ENCODE data around the gene CMSS1.

Gene CMSS1

DNA sequence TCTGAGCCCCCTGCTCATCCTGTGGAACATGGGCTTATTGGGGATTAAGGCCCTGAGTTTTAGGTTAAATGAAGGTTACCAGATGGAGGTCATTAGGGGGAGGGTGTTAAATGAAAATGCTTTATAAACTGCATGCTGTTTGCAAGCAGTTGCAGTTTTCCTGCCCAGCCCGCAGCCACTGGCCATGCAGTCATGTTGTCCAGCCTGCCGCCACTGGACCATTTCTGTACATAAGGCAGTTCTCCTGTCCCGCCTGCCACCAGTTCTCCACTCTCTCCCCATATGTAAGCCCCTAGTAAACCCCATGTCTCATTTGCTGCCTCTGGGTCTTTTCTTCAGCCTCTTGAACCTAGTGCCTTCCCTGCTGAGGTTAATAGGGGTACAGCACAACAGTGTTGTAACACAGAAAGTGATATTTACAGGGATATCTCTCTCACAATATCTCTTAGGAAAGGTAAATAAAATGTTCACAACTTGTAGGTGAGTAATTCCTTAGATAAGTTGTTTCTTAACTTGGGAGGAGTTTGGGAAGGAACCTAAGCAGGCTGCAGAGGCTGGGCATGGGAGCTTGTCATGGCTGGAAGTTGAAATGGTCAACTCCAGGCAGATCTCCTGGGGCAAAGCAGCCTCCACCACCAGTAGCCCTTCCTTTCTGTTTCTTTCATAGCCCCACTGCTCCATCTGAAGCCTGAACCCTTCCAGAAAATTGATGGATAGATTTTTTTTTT lies 148.2 kb downstream of the CMSS1 start:
- no peak for DNase-seq

- no peak for DNase-seq
These were observed 149.2 kb downstream of the CMSS1 start for GRCh38 chr3:99966662-99967416.

GRCh38 chr3:99967796-99968195 lies 150.1 kb downstream of the CMSS1 start:
- no peak for DNase-seq

- DNase-seq, result no peak
These were observed 151.5 kb downstream of the CMSS1 start for GRCh38 chr3:99969136-99969535.

- DNase-seq, result no peak
These were observed 152.5 kb downstream of the CMSS1 start for GRCh38 chr3:99970198-99970597.

- no peak for DNase-seq
These were observed 154.1 kb downstream of the CMSS1 start for GRCh38 chr3:99971761-99972160.

DNA sequence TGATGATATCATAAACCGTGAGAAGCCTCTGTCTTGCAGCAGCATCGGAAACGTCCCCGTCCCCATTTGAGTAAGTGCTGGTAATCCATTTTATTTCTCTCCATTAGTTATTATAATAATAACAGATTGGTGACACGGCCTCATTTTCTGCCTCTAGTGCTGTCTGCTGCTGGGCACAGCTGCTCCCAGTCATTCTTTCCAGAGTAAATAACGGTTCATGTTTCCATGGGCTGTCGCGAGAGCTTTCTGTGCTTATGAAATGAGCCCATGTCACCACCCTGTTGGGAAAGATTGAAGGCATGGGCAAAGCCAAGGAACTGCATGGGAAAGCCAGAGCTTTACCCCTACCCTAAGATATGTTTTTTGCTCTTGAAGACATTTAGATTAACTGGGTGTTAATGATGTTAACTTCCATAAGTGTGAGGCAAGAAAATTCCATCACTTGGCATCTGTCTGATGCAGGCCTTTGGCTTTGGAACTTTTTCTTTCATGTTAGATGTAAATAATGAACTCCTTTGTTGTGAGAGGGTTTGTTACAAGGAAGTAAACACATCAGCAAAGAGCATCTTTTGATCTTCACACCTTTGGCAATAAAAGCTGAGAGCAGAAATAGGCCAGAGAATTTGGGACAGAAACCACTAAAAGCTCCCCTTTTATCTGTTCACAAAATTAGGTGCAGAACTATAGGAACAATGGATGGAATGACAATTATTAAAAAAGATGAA lies 154.9 kb downstream of the CMSS1 start:
- no peak for DNase-seq

DNA sequence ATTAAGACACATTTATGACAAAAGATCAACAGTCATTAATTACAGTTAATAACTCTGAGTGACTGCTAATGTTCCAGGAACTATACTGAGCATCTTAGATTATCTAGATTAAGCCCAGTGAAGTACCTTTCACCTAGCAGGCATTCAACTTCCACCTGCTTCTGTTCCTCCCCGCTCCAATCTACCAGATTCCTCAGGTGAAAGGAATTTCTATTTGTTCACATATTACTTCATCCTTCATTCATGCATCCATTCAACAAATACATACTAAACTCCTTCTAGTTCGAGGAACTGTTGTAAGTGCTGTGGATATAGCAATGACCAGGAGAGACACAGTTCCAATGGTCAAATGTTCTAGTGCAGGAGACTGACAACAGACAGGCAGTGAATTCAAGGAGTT lies 157.3 kb downstream of the CMSS1 start:
- no peak for DNase-seq

- no peak for DNase-seq
These were observed 158.9 kb downstream of the CMSS1 start for GRCh38 chr3:99976584-99976983.

DNA sequence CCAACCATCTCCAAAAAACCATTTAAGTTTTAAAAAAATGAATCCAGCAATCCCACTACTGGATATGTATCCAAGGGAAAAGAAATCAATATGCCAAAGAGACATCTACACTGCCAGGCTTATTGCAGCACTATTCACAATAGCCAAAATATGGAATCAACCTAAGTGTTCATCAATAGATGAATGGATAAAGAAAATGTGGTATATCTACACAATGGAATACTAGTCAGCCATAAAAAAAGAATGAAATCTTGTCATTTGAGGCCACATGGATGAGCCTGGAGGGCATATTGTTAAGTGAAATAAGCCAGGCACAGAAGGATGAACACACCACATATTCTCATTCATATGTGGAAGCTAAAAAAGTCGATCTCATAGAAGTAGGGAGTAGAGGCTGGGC lies 160.6 kb downstream of the CMSS1 start:
- no peak for DNase-seq

GRCh38 chr3:99980606-99981005 lies 162.9 kb downstream of the CMSS1 start:
- no peak for DNase-seq

DNA sequence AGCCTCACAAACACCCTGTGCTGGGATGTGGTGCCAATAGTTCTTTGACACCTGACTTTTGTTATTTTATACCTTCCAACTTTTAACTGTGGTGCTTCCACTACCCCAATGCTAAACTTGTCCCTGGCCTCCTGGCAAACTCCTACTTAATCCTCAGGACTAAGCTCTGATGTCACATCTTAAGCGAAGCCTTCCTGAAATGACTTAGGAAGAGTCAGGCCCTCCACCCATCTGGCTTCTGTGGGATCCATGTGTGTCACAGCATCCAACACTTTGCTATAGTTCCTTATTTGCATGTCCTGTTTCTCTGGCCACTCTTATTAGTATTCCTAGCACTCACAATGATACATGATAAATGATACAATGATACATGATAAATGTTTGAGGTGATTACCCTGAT lies 163.5 kb downstream of the CMSS1 start:
- DNase-seq, result no peak

DNA sequence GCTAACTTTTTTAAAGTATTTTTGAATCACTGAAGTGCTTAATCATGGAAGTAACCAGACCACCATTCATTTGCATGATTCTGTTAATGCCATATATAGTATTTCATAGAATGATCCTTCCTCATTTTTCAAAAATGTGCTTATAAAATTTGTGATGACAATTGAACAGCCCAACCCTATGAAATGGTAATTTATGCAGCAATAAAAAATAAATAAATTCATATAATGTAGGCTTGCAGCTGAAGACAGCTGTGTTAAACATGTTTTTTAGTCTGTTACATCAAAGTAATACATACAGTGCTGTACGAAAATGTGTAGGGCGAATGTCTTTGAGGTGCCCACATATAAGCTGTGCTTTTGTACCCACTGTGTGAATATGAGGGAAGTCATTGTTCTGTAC lies 165.0 kb downstream of the CMSS1 start:
- no peak for DNase-seq

DNA sequence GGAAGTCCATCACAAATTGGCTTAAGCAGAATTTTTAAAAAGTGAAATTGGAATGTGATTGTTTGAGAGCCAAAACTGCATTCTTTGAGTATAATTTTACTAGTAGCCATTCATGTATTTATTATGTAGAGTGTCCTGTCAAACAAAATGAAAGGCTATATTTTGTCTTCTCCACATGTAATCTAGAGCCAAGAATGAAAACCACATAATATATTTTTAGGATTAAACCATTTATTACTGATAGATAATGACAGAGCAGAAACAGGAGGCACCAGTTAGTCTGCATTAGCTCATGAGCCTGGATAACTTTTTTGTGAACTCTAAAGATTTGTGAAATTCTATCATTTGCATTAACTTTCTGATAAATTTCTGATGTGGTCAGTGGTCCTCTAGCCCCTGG lies 166.5 kb downstream of the CMSS1 start:
- DNase-seq, result no peak

DNA sequence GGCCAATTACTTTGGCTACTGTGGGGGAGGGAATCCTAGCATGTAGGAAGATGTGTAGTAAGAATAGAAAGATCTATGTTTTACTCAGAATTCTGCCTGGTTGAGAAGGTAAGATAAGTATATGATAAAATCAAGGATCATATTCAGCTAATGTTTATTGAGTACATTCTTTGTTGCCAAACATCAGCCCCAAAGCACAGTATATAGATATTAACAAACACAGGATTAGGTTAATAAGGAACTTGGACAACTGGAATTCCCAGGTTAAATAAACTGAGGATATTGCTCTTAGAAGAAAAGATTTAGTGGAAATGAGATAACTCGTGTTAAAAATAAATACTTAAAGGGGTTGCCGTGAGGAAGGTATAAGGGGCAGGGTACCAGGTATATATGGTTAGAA lies 167.0 kb downstream of the CMSS1 start:
- no peak for DNase-seq

DNA sequence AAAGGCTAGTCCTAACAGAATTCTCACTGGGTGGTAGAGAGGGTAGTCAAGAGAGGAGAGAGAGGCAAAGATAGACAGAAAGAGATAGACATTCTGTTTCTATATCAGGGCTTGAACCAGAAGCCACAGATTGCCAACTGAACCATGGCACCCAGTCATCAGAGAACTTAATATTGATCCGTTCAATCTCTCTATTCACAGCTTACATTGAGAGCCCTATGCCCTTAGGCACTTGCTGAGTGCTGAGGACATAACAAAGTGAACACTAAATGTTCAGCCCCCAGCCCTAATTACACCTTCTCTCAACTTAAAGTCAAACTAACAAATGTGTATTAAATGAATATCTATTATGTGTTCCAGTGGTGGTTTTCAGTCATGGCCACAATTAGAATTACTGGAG lies 172.5 kb downstream of the CMSS1 start:
- no peak for DNase-seq

GRCh38 chr3:99997293-99997692 lies 179.6 kb downstream of the CMSS1 start:
- DNase-seq, result no peak

DNA sequence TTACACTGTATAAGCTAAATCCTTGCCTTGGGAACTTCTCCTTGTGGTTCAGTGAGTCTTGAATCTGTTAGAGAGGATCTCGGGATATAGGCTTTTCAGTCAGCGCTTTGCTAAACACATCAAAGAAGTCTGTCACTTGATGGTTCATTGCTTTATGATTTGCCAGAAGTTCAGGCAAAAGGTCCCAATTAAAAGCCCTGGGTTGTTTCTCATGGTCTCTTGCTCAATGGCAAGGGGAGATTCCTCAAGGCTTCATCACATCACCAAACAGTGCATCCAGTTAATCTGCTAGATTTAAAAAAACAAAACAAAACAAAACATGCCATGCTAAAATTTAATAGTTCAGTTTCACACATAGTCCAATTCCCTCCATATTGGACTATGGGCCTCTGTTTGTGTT lies 181.9 kb downstream of the CMSS1 start:
- no peak for DNase-seq

DNA sequence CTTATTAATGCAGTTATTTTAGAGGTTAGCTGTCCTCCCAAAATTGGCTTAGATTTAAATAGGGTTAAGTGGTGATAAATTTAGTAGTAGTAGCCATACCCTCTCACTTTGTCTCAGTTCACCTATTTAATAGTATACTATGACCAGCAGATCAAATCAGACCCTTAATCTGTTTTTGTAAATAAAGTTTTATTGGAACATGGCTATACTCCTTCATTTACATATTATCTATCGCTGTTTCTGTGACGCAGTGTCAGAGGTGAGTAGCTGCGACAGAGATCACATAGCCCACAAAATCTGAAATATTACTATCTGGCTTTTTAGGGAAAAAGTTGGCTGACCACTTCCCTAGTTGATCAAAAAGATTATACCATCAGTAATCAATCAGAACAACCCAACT lies 183.4 kb downstream of the CMSS1 start:
- no peak for DNase-seq

- DNase-seq, result no peak
These were observed 184.0 kb downstream of the CMSS1 start for GRCh38 chr3:100001526-100002270.

- DNase-seq, result no peak
These were observed 185.1 kb downstream of the CMSS1 start for GRCh38 chr3:100002599-100003350.
